Measurements from ENCODE around the gene WDR81.

- TF ChIP-seq, protein P1, sequence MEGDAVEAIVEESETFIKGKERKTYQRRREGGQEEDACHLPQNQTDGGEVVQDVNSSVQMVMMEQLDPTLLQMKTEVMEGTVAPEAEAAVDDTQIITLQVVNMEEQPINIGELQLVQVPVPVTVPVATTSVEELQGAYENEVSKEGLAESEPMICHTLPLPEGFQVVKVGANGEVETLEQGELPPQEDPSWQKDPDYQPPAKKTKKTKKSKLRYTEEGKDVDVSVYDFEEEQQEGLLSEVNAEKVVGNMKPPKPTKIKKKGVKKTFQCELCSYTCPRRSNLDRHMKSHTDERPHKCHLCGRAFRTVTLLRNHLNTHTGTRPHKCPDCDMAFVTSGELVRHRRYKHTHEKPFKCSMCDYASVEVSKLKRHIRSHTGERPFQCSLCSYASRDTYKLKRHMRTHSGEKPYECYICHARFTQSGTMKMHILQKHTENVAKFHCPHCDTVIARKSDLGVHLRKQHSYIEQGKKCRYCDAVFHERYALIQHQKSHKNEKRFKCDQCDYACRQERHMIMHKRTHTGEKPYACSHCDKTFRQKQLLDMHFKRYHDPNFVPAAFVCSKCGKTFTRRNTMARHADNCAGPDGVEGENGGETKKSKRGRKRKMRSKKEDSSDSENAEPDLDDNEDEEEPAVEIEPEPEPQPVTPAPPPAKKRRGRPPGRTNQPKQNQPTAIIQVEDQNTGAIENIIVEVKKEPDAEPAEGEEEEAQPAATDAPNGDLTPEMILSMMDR (IDR thresholded peaks at IDR 0.05) = no peak
- TF ChIP-seq POLR2A (IDR thresholded peaks at IDR 0.05) = no peak
Measured at GRCh38 chr17:1732241-1732832, 7.8 kb downstream of the WDR81 start.

Measured in Peyer's patch (tissue), 4 donors.